K562 (cell line): ENCODE measurements around the gene PLD1. TPM values are rescaled to one million over a fixed set of nuclear protein-coding genes. Genes with fewer than 3 reads are reported as not detected.
A peak's percentile ranks its signal among the peaks of the same experiment; 100 is the strongest.

Experiments used
- CTBP1 ChIP-seq: fragments of 450-650 bp; IDR thresholded peaks from 2 replicates; pipeline ENCODE4 v1.6.1; 2016; ENCODE audit warnings: borderline replicate concordance
- DMBX1 ChIP-seq: fragments of 250-450 bp; sonication (Bioruptor Pico); IDR thresholded peaks from 2 replicates; pipeline ENCODE4 v1.8.0; 2022; ENCODE audit warnings: inconsistent platforms, mild to moderate bottlenecking, moderate library complexity, borderline replicate concordance
- EP400 ChIP-seq: fragments of 450-650 bp; IDR thresholded peaks from 2 replicates; pipeline ENCODE4 v1.6.1; 2017; ENCODE audit warnings: antibody characterized with exemption, mild to moderate bottlenecking, moderate library complexity
- FOSL1 ChIP-seq: fragments of 200-800 bp; sonication (Bioruptor generic); conservative IDR thresholded peaks from 2 replicates; pipeline ENCODE4 v1.6.1; 2016; ENCODE audit warnings: missing genetic modification characterization, missing compliant biosample characterization
- FOXA3 ChIP-seq, 2 experiments: fragments of 450-650 bp in 1 of 2; sonication (generic) in 1 of 2; formaldehyde crosslinking; IDR thresholded peaks in 1 of 2; conservative IDR thresholded peaks in 1 of 2; 2 replicates each; pipeline versions ENCODE4 v1.4.0 to v1.8.0; 2020 to 2022; ENCODE audit warnings: mild to moderate bottlenecking in 2 of 2, missing genetic modification reagents in 1 of 2
- GATA2 ChIP-seq: sonication (generic); formaldehyde crosslinking; IDR thresholded peaks from 2 replicates; pipeline ENCODE4 v1.4.0; 2020; ENCODE audit warnings: mild to moderate bottlenecking, missing genetic modification reagents
- KLF16 ChIP-seq: IDR thresholded peaks from 2 replicates; pipeline ENCODE4 v1.6.1; 2016; ENCODE audit warnings: antibody characterized with exemption
- MECOM ChIP-seq: fragments of 250-450 bp; sonication (Bioruptor Pico); IDR thresholded peaks from 2 replicates; pipeline ENCODE4 v1.8.0; 2022; ENCODE audit warnings: inconsistent platforms
- NR2F6 ChIP-seq: fragments of 450-650 bp; formaldehyde crosslinking; IDR thresholded peaks from 2 replicates; pipeline ENCODE4 v1.4.0; 2020; ENCODE audit warnings: mild to moderate bottlenecking
- PML ChIP-seq: IDR thresholded peaks from 2 replicates; pipeline ENCODE4 v1.6.1; 2012; ENCODE audit warnings: low read length, inconsistent platforms
- RNF2 ChIP-seq: sonication (generic); IDR thresholded peaks from 2 replicates; pipeline ENCODE4 v1.6.1; 2016
- SMARCA4 ChIP-seq: fragments of 450-650 bp; IDR thresholded peaks from 2 replicates; pipeline ENCODE4 v1.6.1; 2016
- UBTF ChIP-seq, 2 experiments: IDR thresholded peaks; 2 replicates each; pipeline ENCODE4 v1.6.1; 2012; ENCODE audit warnings: improper control_type of control experiment in 2 of 2, low read depth in 2 of 2, low read length in 2 of 2, borderline replicate concordance in 1 of 2
- ZNF143 ChIP-seq: sonication (generic); formaldehyde crosslinking; IDR thresholded peaks from 2 replicates; pipeline ENCODE4 v1.9.0; 2022; ENCODE audit warnings: mild to moderate bottlenecking, missing genetic modification reagents
- ZNF589 ChIP-seq: fragments of 200-800 bp; sonication (Bioruptor generic); IDR thresholded peaks from 2 replicates; pipeline ENCODE4 v1.6.1; 2016; ENCODE audit warnings: low read depth, missing genetic modification characterization, missing compliant biosample characterization
- ZNF695 ChIP-seq: fragments of 450-650 bp; formaldehyde crosslinking; IDR thresholded peaks from 2 replicates; pipeline ENCODE4 v1.4.0; 2020; ENCODE audit warnings: mild to moderate bottlenecking, moderate library complexity
- polyA plus RNA-seq, 8 experiments: library from polyadenylated mRNA; depleted of rRNA in 4 of 8; stranded (reverse) in 5 of 8; unstranded in 3 of 8; fragments of >200 nt; fragmentation: Nextera tagmentation in 2 of 8; fragmentation: Illumina TruSeq in 1 of 8; extraction: Ambion mirVana in 2 of 8; extraction: Trizol in 1 of 8; gene quantifications; 2 replicates each; pipeline versions ENCODE4 v1.2.1 to v1.2.3, GENCODE V29; 2011 to 2014; ENCODE audit warnings: inconsistent platforms in 1 of 8, missing spikeins in 1 of 8
- total RNA-seq, 7 experiments: library from RNA; depleted of rRNA in 6 of 7; stranded (reverse); fragments of >200 nt in 6 of 7; fragmentation: Illumina TruSeq in 2 of 7; extraction: Trizol in 2 of 7; gene quantifications; 2 replicates each; pipeline versions ENCODE4 v1.2.1 to v1.2.3, GENCODE V29; 2011 to 2021; ENCODE audit warnings: low replicate concordance in 1 of 7
- TF ChIP-seq, protein P1 (sequence below), 2 experiments: fragments of 450-650 bp; IDR thresholded peaks; 2 replicates each; pipeline ENCODE4 v1.6.1; 2016; ENCODE audit warnings: mild to moderate bottlenecking in 2 of 2, borderline replicate concordance in 1 of 2, low read depth in 1 of 2, moderate library complexity in 1 of 2

Gene PLD1
- total and polyA plus RNA-seq, 9 of the 15 experiments (the other 6 are each of a cell fraction or from before 2014, with no cell fraction given): 8.4 to 26.1 (median 18.6) TPM

DNA sequence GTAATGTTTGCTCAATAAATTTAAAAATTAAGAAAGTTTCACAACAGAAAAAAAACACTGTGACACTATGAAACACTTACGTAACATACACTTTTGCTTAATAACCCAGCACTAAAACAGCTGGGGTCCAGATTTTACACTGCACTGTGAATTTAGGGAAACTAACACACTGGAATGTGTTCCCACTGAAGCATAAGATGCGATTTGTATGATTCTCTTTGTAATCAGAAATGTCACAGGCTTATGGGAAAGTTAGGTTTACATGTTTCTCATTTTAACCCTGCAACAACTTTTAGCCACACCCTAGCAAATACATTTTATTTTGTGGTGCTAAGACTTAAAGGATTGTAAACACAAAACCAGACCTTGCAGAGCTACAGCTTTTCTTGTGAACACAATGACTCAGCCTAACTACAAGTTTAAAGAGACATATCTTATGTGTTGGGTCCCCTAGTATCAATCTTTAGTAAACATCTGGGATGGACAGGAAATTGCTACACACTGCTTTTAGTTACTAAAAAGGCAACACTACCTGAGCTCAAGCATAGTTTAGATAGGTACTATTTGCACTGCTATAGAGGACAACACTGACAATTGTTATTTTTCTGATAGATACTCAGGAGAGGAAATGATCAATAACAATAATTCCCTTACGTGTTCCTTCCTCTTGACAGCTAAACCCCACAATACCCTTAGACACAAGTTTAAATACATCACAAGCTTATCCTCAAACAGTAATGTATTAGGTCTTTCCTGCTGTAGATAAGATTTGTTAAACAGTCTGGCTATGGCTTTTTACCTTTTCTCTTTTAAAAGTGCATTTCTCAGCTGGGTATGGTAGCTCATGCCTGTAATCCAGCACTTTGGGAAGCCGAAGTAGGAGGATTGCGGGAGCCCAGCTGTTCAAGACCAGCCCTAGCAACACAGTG, 3.8 kb downstream of the PLD1 start (continued):
- TF ChIP-seq UBTF (IDR thresholded peaks at IDR 0.05; ENCODE audit: borderline replicate concordance in 1 of 2, low read depth in 2 of 2, low read length in 2 of 2) (0 out of 4 replicates have a peak, but pooled peaks of 1 of the 2 experiments have one; percentile 32), ZNF695 (CRISPR knock-in tag) (no peak), CTBP1 (peak; percentile 39; the same call in 1 of the 2 replicates), GATA2 (CRISPR knock-in tag) (peak; percentile 48; the same call in 1 of the 2 replicates), ZNF143 (no peak), FOSL1 (peak; percentile 75), FOXA3 (CRISPR knock-in tag; conservative IDR thresholded peaks at IDR 0.05 in 1 of 2, IDR thresholded peaks at IDR 0.05 in 1 of 2) (peak; percentile 79 to 90; a peak in 3 of 4 replicates), EP400 (peak; percentile 42), PML (peak; percentile 72; the same call in 1 of the 2 replicates), KLF16 (peak; percentile 33; the same call in 1 of the 2 replicates), RNF2 (peak; percentile 58; the same call in 1 of the 2 replicates), MECOM (CRISPR knock-in tag) (no peak), NR2F6 (CRISPR knock-in tag) (no peak), ZNF589 (CRISPR knock-in tag) (peak; percentile 27; the same call in 1 of the 2 replicates), SMARCA4 (peak; percentile 94), DMBX1 (0 out of 2 replicates have a peak, but pooled peaks have one; percentile 40)
- TF ChIP-seq, protein P1, sequence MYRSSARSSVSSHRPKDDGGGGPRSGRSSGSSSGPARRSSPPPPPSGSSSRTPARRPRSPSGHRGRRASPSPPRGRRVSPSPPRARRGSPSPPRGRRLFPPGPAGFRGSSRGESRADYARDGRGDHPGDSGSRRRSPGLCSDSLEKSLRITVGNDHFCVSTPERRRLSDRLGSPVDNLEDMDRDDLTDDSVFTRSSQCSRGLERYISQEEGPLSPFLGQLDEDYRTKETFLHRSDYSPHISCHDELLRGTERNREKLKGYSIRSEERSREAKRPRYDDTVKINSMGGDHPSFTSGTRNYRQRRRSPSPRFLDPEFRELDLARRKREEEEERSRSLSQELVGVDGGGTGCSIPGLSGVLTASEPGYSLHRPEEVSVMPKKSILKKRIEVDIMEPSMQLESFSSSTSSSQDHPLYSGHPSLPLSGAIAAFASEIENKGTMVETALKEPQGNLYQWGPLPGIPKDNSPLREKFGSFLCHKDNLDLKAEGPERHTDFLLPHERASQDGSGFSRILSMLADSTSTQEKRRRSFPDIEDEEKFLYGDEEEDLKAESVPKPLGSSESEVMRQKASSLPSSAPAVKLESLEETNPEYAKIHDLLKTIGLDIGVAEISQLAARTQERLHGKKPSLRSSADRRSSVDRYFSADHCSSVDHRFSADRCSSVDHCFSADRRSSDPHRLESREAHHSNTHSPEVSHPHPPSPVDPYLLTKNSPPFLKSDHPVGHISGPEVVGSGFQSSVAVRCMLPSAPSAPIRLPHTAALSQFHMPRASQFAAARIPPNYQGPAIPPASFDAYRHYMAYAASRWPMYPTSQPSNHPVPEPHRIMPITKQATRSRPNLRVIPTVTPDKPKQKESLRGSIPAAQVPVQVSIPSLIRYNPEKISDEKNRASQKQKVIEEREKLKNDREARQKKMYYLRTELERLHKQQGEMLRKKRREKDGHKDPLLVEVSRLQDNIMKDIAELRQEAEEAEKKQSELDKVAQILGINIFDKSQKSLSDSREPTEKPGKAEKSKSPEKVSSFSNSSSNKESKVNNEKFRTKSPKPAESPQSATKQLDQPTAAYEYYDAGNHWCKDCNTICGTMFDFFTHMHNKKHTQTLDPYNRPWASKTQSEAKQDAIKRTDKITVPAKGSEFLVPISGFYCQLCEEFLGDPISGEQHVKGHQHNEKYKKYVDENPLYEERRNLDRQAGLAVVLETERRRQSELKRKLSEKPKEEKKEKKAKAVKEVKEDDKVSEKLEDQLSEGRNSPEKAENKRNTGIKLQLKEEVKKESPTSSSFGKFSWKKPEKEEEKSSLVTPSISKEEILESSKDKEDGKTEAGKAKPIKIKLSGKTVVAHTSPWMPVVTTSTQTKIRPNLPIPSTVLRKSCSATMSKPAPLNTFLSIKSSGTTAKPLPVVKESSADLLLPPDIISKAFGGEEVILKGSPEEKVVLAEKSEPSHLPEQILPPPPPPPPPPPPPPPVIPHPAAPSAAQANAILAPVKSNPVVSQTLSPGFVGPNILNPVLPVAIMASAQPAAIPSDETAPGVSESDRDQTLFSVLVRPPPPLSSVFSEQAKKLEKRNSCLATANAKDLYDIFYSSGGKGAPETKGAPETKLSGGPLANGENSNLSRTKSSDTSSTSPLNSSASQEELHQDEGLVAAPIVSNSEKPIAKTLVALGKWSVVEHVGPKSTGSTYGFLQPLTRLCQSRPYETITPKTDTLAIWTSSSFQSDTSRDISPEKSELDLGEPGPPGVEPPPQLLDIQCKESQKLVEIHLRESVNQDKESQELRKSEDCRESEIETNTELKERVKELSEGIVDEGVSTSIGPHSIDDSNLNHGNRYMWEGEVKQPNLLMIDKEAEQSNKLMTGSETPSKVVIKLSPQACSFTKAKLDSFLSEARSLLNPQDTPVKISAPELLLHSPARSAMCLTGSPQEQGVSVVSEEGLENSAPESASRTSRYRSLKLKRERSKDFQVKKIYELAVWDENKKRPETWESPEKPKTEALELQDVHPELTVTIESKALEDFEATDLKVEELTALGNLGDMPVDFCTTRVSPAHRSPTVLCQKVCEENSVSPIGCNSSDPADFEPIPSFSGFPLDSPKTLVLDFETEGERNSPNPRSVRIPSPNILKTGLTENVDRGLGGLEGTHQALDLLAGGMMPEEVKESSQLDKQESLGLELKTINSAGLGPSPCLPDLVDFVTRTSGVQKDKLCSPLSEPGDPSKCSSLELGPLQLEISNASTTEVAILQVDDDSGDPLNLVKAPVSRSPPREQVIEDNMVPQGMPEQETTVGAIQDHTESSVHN (IDR thresholded peaks at IDR 0.05; ENCODE audit: borderline replicate concordance in 1 of 2, low read depth in 1 of 2): peak in 1 of 2 experiments; percentile 47; a peak in 1 of 4 replicates
